ENCODE measurements around the gene WDR17. TPM values are rescaled to one million over a fixed set of nuclear protein-coding genes. Genes with fewer than 3 reads are reported as not detected.

The WDR17 gene
- total RNA-seq, 1 experiment from 2014 or later: 4.4 TPM

- no peak for TF ChIP-seq ZNF512 (CRISPR knock-in tag; IDR thresholded peaks at IDR 0.05; ENCODE audit: borderline replicate concordance)
- TF ChIP-seq ELF4 (CRISPR knock-in tag; IDR thresholded peaks at IDR 0.05; ENCODE audit: low read depth): no peak
- TF ChIP-seq FOXK1 (CRISPR knock-in tag; IDR thresholded peaks at IDR 0.05): no peak
- no peak for TF ChIP-seq ATF6 (CRISPR knock-in tag; IDR thresholded peaks at IDR 0.05)
- no peak for TF ChIP-seq ZNF423 (CRISPR knock-in tag; IDR thresholded peaks at IDR 0.05)
- TF ChIP-seq TEAD4 (CRISPR knock-in tag; IDR thresholded peaks at IDR 0.05): no peak
- no peak for TF ChIP-seq PREB (CRISPR knock-in tag; IDR thresholded peaks at IDR 0.05; ENCODE audit: borderline replicate concordance)
These were observed 36.9 kb downstream of the WDR17 start (continued) for GRCh38 chr4:176102414-176103063.

GRCh38 chr4:176107695-176108094 is 42.1 kb downstream of the WDR17 start:
- H3K4me1 Mint-ChIP-seq: peaks cover 4% of the 10 kb centered on the region; the same call in 1 of the 2 replicates
- H3K4me3 Mint-ChIP-seq: no peak overlapping the region
- ATAC-seq (no peak), DNase-seq (ENCODE audit: low spot score) (no peak)
- TF ChIP-seq ZNF512 (CRISPR knock-in tag; IDR thresholded peaks at IDR 0.05; ENCODE audit: borderline replicate concordance): no peak
- TF ChIP-seq SP1 (CRISPR knock-in tag; conservative IDR thresholded peaks at IDR 0.05): no peak
- TF ChIP-seq KAT7 (CRISPR knock-in tag; IDR thresholded peaks at IDR 0.05; ENCODE audit: borderline replicate concordance): no peak
- H3K9me3 Mint-ChIP-seq: peaks cover 7% of the 10 kb centered on the region
- POLR2A ChIA-PET: no interaction called here
- CTCF ChIA-PET: interaction anchor here (1.1 kb wide), 1 partner anchor 16 kb away, joined by 4 read pairs; no protein-coding TSS in a partner anchor
- no peaks in the 10 kb centered on the region for H3K27me3 Mint-ChIP-seq (ENCODE audit: low read depth)
- peaks cover 3% of the 10 kb centered on the region; the same call in 1 of the 2 replicates for H3K36me3 Mint-ChIP-seq
- no peak overlapping the region for H3K27ac Mint-ChIP-seq

- CTCF ChIA-PET: interaction anchor here (0.9 to 1.5 kb wide), 10 partner anchors 9 to 218 kb away, joined by 3 to 10 read pairs (median 4); no protein-coding TSS in a partner anchor
These were observed 58.2 kb downstream of the WDR17 start for GRCh38 chr4:176123710-176124407.

More at GRCh38 chr4:176123710-176124407, 58.2 kb downstream of the WDR17 start:
- peak; percentile 99 for ATAC-seq
- Mint-ChIP-seq H3K27ac (peak overlapping the region; percentile 7), H3K4me1 (peaks cover 10% of the 10 kb centered on the region), H3K9me3 (no peaks in the 10 kb centered on the region), H3K36me3 (no peaks in the 10 kb centered on the region), H3K4me3 (no peak overlapping the region), H3K27me3 (ENCODE audit: low read depth) (no peaks in the 10 kb centered on the region)
- DNase-seq (ENCODE audit: low spot score): peak; percentile 36
- TF ChIP-seq E2F4 (CRISPR knock-in tag; IDR thresholded peaks at IDR 0.05; ENCODE audit: borderline replicate concordance, low read depth) (no peak), ATF2 (CRISPR knock-in tag; IDR thresholded peaks at IDR 0.05; ENCODE audit: borderline replicate concordance, low read depth) (no peak), TEAD4 (CRISPR knock-in tag; IDR thresholded peaks at IDR 0.05) (no peak), CTCF (IDR thresholded peaks at IDR 0.05) (peak; percentile 73), FOXP4 (CRISPR knock-in tag; IDR thresholded peaks at IDR 0.05) (no peak)
- POLR2A ChIA-PET: no interaction called here
